ENCODE measurements around the gene ASB9. TPM values are rescaled to one million over a fixed set of nuclear protein-coding genes. Genes with fewer than 3 reads are reported as not detected.
A peak's percentile ranks its signal among the peaks of the same experiment; 100 is the strongest.
"Not testable (repeated sequence)": the region's sequence is repeated elsewhere in the genome, so short reads cannot be mapped to it uniquely, and the experiment has no call there.

The ASB9 gene
- polyA plus RNA-seq, 12 donors = 2.3 to 6.7 (median 4.2) TPM; not detected in 2

GRCh38 chrX:15242899-15243555 lies 26.9 kb downstream of the ASB9 start:
- peak; percentile 48 for DNase-seq

- no peak for DNase-seq
Measured at GRCh38 chrX:15241301-15241700, 28.6 kb downstream of the ASB9 start.

- DNase-seq = no peak
Measured at GRCh38 chrX:15240414-15240813, 29.5 kb downstream of the ASB9 start.

- no peak for DNase-seq
Measured at GRCh38 chrX:15236146-15236545, 33.7 kb downstream of the ASB9 start.

GRCh38 chrX:15235001-15235400 lies 34.9 kb downstream of the ASB9 start:
- DNase-seq = no peak

DNA sequence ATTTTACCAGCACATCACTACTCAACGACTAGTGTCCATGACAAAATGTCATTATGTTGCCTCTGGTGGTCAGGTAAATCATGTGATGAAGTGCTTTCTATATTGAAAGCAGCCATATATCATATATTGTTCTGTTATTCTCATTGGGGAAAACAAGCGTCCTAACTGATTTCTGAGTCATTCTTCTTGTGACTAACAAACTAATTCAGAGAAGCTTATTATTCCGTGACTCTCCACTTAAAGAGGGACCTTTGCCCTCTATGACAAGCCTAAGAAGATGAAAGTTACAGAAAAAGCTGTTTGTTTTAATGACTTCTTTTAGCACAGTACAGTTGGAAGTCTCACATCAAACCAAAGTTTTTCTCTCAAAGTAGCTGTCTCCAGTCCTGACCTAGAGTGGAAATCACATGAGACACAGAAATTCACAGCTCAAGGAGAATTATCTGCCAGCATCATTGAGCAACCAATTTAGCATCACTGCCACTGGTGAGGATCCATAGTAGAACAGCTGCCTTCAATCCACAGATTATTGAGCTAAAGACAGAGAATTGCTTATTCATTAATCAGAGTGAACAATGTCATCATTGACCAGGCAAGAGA lies 36.4 kb downstream of the ASB9 start:
- no peak for DNase-seq

DNA sequence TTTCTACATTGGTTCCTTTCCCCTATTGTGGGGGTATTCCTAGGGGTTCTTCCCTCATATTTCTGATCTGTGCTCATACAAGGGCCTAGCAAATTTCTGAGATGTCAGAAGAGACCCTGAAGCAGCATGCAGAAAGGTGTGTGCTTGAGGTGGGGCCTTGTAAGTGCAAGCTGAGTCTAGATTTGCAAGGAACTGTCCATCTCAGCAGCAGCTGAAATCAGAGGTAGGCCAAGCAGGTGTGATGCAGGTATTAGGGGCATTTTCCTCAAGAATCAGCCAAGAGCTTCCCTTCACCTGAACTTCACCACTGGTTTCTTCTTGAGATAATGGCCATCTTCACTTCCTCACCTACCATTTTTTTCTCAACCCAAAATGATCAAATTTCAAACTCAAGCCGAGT lies 45.1 kb downstream of the ASB9 start:
- DNase-seq = no peak

- DNase-seq = no peak
Measured at GRCh38 chrX:15221321-15221720, 48.6 kb downstream of the ASB9 start.

- peak; percentile 59 for DNase-seq
Measured at GRCh38 chrX:15217161-15217560, 52.7 kb downstream of the ASB9 start.

- DNase-seq = no peak
Measured at GRCh38 chrX:15216280-15216679, 53.6 kb downstream of the ASB9 start.

- no peak for DNase-seq
Measured at GRCh38 chrX:15215366-15215765, 54.5 kb downstream of the ASB9 start.

DNA sequence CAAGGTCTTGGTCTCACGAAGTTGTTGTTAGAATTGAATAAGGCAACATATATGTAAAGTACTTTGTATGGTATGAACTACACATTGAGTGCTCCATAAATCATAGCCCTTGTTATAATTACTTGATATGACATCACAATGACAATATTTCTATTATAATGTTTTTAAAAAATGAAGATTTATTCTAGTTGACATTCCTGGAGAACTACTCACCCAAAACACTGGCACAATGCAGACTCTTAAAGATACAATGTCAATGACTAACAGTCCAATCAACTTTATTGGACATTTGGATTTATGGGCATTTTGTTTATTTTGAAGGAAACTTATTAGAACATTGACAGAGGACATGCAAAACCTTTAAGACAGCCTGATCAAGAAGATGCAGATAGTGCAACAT lies 55.3 kb downstream of the ASB9 start:
- no peak for DNase-seq

- no peak for DNase-seq
Measured at GRCh38 chrX:15209096-15209495, 60.8 kb downstream of the ASB9 start.

GRCh38 chrX:15207994-15208393 lies 61.9 kb downstream of the ASB9 start:
- no peak for DNase-seq

DNA sequence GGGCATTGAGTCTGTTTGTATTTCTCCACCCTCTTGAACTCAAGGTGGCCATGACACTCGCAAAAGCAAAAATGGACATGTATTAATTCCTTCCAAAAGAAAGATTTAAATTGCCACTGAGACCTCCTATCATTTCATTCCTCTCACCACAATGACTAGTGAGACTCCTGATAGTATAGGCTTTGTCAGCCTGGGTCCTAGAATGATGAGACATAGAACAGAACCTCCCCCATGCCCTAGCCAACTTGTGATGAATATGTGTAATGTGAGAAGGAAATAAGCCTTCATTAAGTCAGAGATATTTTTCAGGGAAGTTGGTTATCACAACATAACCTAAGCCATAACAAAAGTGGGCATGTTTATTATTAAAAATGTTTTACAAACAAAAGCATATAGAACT lies 62.5 kb downstream of the ASB9 start:
- DNase-seq = no peak

- DNase-seq = no peak
Measured at GRCh38 chrX:15206306-15206705, 63.6 kb downstream of the ASB9 start.

- DNase-seq = no peak
Measured at GRCh38 chrX:15204130-15204751, 65.6 kb downstream of the ASB9 start.

- no peak for DNase-seq
Measured at GRCh38 chrX:15203694-15204093, 66.2 kb downstream of the ASB9 start.

GRCh38 chrX:15202454-15203177 lies 67.3 kb downstream of the ASB9 start:
- no peak for DNase-seq

DNA sequence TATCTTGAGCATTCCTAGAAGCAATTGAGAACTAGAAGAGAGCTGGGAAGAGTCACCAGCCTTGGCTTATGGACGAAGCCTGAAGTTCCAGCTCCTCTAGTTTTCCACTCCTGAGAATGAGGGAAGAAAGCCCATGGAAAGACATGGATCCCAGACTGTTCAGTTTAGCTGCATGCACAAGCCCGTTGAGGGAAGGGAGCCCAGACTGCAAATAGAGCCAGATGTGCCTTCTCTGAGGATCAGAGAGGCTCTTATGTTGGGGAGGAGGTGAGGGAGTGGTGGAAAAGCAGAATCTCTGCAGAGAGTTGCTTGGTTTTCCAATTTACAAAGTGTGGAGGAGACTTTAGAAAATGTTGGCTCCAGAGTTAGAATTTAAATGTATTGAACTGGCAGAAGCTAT lies 69.0 kb downstream of the ASB9 start:
- DNase-seq = no peak

- not testable (repeated sequence) for DNase-seq
Measured at GRCh38 chrX:15198608-15199202, 71.2 kb downstream of the ASB9 start.

DNA sequence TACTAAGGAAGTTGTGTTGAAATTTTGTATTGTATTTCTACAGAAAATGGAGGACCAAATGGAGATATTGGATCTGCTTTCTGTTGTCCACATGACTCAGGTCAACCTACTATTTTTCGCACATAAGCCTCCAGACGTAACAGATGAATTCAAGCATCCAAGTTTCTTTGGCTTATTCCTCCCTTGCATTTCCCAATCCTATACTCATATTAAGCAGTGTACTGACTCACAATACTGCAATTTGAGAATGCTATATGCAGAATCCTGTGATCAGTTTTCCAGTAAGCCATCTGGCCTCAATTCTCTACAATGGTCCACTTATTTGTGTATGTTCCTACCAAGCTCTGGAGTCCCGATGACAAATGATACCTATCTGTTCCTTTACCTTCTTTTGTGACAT lies 75.7 kb downstream of the ASB9 start:
- peak; percentile 38 for DNase-seq

All from muscle of arm (tissue), 12 donors.